ELF-1 (cell line): ENCODE data around the gene CTAG1B.
A peak's percentile ranks its signal among the peaks of the same experiment; 100 is the strongest.
"Not testable (repeated sequence)": the region's sequence is repeated elsewhere in the genome, so short reads cannot be mapped to it uniquely, and the experiment has no call there.

Experiments used
- DNase-seq: peaks from one replicate; pipeline ENCODE4 v3.0.0-alpha.2; 2016; ENCODE audit warnings: low read depth, low spot score

The CTAG1B gene

DNA sequence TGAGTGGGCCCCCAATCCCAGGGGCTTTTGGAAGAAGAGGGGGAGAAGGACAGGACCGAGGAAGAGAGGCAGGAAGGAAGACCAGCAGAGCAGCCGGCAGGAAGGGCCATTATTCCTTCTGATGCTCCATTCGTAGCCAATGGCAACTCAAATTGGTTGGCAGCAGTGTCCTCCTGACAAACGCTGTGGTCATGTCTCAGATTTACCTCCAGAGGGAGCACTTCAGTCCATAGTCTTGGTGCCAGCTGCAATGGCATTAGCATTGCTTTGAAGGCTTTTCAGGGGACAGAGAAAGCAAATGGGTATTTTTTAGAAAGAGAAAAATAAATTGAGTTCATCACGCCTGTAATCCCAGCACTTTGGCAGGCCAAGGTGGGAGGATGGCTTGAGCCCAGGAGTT lies 9.9 kb upstream of the CTAG1B start:
- not testable (repeated sequence) for DNase-seq

DNA sequence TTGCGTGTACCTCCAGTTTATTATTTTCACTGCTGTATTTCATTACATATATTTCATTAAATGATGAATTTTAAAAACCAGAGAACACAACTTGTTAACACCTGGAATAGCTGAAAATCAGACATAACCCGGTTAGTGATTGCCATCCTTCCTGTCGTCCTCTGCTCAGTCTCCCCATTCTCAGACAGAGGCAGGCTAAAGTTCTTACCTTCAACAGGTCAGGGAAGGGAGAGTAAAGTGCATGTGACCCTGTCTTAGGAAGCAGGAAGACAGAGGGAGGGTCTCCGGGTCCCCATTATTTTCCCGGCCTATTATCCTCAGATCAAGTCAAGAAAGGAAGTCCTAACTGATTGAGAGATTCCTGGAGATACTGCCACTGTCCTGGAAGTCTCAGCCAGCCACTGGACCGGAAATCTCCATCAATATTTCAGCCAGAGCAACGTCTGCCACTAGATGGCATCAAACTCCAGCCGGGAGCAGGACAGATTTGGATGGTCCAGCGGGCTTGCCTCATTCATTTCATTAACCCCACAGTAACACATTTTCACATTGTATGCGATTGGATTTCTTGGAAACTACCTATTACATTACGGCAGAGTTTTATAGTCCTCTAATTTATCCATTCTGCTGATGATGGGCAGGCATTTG lies 1.8 kb upstream of the CTAG1B start:
- DNase-seq, result not testable (repeated sequence)

DNA sequence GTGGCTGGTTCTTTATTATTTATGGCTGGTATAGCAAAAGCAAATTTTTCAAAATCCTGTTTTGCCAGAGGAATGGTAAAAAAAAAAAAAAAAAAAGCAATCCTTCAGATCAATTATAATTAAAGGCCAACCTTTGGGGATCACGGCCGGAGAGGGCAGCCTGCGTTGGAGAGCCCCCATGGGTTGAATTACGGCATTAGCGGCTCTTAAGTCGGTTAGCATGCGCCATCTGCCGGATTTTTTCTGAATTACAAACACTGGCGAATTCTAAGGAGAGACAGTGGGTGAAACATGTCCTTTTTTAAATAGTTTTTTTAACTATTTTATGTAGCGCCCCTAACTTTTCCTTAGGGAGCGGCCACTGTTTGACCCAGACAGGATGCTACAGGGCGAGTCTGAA lies 5.5 kb downstream of the CTAG1B start:
- not testable (repeated sequence) for DNase-seq

DNA sequence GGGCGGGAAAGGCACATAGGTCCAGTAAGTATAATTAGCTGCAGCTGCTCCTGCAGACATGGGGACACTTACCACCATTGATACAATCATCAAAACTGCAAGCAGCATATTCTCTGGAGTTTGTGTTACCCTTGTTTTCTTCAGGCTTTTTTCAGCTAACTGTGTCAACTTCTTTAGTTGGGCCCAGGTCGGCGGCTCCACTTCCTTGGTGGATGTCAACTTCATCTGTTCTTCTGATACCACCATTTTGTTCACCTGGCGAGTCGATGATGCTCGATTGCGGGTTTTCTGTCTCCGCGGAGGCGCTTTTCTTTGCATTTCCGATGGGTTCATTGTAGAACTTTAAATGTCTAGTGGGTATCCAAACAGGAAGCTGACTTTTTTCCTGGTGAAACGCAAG lies 7.9 kb downstream of the CTAG1B start:
- DNase-seq, result not testable (repeated sequence)

DNA sequence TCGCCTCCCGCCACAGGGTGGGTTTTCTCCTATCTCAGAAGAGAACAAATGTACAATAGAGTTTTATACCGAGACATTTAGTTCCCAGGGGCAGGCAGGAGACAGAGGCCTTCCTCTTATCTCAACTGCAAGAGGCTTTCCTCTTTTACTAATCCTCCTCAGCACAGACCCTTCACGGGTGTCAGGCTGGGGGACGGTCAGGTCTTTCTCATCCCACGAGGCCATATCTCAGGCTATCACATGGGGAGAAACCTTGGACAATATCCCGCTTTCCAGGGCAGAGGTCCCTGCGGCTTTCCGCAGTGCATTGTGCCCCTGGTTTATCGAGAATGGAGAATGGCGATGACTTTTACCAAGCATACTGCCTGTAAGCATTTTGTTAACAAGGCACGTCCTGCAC lies 10.3 kb downstream of the CTAG1B start:
- not testable (repeated sequence) for DNase-seq

DNA sequence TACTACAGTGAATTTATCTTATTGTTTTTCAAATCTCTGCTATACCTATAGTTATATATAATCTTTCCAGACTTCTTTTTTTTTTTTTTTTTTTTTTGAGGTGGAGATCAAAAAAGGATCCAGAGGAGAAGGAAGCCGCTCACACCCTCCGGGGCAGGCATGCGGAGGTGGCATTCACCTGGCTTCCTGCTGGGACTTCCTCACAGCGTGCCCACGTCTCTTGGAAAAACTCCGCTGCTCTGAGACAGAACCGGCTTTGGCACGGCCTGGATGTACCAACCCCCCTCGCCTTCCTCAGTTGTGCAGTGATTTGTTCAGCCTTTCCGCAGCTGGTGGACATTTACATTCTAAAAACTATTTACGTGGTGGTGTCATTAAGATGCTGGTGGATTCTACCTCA lies 11.1 kb downstream of the CTAG1B start:
- not testable (repeated sequence) for DNase-seq

DNA sequence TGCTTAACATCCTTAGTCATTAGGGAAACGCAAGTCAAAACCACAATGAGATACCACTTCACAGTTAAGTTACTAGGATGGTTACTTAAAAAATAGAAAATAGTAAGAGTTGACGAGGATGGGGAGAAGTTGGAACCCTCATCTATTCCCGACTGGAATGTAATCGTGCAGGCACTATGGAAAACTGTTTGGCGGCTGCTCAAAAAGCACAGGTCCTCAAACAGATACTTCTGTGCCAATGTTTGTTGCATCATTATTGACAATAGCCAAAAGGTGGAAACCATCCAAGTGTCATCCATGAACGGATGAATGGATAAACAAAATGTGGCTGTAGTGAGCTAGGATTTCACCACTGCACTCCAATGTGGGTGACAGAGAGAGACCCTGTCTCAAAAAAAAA lies 11.7 kb downstream of the CTAG1B start:
- no peak for DNase-seq

DNA sequence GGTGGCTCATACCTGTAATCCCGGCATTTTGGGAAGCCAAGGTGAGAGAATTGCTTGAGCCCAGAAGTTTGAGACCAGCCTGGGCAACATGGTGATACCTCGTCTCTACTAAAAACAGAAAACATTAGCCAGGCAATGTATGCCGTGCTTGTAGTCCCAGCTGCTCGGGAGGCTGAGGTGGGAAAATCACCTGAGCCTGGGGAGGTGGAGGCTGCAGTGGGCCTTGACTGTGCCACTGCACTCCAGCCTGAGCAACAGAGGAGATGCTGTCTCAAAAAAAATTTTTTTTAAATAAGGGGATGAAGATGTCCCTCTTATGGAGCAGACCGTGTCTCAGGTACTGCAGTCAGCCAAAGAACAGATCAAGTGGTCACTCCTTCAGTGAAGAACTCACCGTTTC lies 13.5 kb downstream of the CTAG1B start:
- no peak for DNase-seq

DNA sequence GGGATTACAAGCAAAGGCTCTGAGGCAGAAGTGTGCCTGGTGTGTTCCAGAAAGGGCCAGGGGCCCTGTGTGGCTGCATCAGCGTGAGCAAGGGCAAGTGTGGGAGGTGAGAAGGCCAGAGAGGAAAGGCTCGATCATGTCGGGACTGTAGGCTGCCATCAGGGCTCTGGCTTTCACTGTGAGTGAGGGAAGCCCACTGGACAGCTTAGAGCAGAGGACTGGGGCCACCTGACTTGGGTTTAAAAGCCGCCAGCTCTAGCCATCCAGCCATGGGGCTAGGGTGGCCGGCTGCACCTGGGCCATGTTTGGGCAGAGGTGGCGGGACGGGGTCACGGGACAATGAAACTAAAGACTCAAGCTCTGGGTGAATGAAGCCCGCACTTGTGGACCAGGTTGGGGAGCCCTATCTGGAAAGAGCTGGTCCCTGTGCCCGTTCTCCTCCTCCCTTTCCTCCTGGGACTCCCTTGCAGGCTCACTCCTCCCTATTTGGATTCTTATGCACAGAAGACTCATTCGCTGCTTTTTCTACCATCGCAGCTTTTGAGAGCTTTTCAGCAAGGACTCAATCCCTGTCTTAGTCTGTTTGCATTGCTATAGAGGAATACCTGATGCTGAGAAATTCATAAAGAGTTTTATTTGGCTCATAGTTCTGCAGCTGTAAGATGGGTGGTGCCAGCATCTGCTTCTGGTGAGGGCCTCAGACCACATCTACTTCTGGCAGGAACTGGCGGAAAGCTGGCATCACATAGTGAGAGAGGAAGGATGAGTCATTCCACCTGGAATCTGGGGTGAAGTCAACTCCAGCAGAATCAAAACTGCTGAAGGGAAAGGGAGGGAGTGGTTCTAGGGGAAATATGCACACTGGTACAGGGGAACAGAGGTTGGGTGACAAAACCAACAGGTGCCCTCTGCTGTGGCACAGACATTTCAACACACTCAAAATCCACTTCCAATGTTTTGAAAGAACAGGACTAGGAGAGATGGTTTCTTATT lies 15.3 kb downstream of the CTAG1B start:
- DNase-seq, result no peak

DNA sequence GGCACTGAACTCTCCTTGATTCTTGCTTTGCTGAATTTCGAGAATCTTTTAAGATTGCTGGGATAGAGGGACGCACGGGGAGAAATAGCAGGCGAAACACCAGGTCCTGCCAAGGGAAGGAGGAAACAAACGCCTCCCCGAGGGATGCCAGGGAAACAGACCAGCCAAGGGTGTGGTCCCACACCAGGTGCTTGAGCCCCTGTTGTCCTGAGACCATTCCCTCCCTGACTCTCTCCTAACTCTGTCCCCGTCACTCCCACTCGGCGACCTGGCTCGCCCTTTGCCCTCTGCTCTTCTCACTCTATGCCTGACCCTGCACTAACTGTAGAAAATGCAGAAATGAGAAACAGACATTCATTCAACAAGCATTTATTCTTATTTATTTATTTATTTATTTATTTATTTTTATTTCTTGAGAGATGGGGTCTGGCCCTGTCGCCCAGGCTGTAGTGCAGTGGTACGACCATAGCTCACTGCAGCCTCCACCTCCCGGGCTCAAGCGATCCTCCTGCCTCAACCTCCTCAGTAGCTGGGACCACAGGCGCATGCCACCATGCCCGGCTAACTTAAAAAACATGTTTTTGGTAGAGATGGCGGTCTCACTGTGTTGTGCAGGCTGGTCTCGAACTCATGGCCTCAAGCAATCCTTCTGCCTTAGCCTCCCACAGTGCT lies 16.2 kb downstream of the CTAG1B start:
- no peak for DNase-seq

DNA sequence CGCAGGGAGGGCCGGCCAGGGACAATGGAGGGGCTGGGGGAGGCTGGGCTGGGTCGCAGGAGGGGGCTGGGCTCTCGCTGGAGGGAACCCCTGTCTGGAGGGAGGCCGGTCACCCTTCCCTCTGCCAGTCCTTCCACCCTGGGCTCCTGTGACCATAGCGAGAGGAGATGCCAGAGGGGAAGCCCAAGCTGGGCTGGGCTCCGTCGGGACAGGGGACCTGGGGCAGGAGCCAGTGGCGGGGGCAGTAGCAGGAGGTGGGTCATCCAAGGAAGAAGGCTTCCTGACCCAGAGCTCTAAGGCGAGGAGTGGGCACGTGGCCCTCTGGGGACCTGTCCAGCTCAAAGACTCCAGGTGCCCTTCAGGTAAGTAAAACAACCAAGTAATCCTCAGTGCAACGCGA lies 16.9 kb downstream of the CTAG1B start:
- no peak for DNase-seq

DNA sequence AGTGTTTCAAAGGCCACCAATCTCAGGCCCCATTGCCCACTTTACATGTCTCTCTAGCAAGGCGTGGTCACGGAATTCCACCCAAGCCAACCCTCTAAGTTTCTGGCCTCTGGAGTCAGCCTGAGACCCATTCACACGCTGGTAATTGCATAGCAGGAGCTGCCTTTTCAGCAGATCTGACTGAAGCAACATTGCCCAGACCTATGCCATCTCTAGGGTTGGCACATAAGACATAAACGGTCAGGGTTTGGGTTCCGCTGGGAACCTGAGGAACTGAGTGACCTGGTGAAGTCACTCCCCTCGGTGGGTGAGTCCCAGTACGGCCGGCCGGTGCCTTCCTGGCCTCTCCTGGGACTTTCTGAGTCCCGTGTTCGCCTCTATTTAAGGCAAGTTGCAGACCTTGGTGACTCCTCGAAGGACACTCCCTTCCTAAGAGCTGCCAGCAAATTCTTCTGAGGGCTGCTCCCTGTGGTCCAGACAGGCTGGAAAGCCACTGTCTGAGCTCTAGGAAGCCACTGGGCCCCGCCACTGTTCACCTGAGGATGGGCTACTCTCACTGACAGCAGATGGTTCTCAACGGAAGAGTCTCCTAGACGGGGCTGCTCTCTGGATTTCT lies 18.2 kb downstream of the CTAG1B start:
- peak; percentile 10 for DNase-seq

DNA sequence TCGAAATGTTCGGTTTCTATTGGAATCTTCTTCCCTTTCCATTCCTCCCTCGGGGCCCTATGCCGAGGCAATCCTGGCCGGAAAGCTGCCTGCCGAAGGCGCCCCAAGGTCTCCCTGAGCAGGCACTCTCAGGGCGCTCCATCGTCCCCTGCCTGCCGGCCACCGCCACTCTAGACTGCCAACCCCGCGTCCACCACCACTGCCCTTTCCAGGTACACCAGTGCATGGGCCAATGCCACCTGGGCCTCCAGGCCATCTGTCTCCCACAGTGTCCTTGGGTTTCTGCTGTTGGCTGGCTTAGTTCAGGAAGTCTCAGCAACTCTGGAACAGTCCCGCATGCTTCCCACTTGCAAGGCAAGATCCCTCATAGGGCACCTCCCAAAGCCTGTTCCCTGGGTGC lies 19.6 kb downstream of the CTAG1B start:
- no peak for DNase-seq

DNA sequence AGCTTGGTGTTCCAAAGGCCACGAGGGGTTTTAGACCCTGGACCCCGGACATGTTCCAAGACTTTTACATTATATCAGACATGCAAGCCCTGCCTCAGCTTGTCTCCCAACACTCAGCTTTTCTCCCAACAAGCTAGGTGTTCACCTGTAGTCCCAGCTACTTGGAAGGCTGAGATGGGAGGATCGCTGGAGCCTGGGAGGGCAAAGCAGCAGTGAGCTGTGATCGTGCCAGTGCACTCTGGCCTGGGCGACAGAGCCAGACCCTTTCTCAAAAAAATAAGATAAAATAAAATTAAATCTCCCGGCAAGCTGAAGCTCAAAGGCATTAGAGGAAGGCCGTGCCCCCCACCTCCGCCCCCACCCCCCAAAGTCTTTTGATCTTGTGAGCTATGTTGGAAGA lies 20.4 kb downstream of the CTAG1B start:
- no peak for DNase-seq

DNA sequence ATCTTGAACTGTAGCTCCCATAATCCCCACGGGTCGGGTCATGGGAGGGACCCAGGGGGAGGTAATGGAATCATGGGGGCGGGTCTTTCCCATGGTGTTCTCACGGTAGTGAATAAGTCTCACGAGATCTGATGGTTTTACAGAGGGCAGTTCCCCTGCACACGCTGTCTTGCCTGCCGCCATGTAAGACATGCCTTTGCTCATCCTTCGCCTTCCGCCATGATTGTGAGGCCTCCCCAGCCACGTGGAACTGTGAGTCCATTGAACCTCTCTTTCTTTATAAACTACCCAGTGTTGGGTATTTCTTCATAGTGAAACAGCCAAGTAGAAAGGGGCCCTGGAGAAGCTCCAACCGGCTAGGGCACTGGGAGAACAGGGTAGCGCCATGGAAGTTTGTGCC lies 21.9 kb downstream of the CTAG1B start:
- no peak for DNase-seq

DNA sequence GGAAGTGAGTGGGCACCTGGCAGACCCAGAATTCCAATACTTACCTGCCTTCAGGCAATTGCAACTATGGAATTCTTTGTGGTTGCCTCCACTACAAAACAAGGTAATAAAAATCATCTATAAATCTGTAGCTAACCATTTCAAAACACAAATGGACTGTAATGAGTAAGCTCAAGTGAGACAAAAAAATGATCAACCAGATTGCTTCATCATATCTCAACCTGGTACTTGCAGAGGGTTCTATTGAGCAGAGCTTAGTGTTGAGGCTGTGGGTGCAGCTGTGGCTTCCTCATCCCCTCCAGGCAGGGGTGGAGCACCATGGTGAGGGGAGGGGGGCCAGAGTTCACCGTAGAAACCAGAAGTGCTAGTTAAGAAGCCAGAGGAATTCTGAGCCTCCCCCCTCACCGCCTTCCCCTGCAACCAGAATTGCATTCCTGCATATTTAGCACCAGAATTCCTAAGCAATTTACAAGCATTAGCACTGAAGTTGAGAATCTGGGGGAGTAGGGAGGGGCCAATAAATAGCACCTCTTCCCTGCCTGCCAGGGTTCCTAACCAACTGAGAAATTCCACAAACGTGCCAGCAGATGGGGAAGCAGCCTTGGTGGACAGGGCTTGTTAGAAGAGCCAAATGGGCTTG lies 22.7 kb downstream of the CTAG1B start:
- DNase-seq, result peak; percentile 99

DNA sequence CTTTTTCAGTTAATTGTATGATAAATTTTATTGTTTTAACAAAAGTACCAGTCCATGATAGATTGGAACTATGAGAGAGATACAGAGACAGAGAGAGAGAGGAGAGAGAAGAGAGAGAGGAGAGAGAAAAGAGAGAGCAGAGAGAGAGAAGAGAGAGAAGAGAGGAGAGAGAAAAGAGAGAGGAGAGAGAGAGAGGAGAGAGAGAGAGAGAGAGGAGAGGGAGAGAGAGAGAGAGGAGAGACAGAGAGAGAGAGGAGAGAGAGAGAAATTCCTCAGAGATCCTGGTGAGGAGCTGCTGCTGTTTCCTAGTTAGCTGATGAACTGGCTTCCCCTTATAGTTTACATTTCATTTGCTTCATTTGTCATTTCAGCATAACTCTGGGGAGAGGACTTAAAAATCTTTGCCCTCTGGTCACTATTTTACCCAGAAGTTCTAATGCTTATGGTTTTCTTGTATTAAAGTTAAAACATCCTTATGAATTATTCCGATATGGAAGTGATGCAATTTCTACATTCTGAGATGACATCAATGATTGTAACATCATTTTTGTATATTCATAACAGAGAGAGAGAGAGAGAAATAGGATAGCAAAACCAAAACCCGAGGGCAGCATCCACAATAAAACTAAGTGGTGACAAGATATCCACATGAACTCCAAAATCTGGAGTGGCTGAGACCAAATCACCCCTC lies 23.4 kb downstream of the CTAG1B start:
- no peak for DNase-seq

DNA sequence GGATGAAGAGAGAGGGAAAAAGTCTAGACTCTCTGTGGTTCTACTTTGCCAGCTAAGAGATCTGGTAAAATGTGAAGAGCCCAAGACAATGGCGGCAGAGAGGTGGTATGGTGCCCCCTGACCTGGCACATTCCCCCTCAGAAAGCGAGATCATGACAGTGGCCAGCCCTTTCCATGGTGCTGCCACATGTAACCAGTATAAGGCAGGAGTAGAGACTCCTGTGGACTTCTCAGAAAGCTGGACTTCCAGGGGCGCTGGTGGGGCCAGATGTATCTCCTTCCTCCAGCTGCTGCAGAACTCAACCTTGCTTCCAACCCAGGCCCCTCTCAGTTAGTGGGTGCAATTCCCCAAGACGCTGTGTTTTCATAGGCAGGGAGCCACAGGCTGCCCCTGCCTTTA lies 24.6 kb downstream of the CTAG1B start:
- no peak for DNase-seq

DNA sequence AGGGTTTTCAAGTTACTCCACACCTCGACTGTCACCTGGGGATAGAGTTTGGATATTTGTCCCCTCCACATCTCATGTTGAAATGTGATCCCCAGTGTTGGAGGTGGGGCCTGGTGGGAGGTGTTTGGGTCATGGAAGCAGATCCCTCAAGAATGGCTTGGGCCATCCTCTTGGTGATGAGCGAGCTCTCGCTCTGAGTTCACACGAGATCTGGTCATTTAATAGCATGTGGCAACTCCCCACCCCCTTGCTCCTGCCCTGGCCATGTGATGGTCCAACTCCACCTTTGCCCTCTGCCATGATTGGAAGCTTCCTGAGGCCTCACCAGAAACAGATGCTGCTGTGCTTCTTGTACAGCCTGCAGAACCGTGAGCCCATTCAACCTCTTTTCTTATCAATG lies 25.9 kb downstream of the CTAG1B start:
- DNase-seq, result no peak

DNA sequence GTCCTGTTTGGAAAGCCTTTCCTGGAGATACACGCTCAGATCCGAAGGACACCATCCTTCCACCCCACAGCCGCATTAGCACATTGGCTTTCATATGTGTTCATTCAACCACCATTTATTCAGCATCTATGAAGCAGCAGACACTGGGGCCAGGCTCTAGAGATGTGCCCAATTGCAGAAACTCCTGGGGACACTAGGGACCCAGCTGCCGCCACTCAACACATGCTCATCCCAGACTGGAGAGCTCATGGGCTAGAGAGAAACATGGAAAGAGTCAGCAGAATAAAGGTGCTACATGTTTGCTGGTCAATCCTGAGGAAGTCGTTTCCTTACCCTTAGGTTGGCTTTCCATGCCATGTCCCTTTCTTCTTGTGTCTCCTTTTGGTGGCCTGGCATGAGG lies 26.6 kb downstream of the CTAG1B start:
- DNase-seq, result no peak

DNA sequence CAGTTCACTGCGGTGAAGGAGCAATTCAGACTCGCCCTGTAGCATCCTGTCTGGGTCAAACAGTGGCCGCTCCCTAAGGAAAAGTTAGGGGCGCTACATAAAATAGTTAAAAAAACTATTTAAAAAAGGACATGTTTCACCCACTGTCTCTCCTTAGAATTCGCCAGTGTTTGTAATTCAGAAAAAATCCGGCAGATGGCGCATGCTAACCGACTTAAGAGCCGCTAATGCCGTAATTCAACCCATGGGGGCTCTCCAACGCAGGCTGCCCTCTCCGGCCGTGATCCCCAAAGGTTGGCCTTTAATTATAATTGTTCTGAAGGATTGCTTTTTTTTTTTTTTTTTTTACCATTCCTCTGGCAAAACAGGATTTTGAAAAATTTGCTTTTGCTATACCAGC lies 28.7 kb downstream of the CTAG1B start:
- DNase-seq, result not testable (repeated sequence)
